AG04450 (cell line): ENCODE results near the gene RNGTT. TPM values are rescaled to one million over a fixed set of nuclear protein-coding genes. Genes with fewer than 3 reads are reported as not detected.
"Not testable (repeated sequence)": the region's sequence is repeated elsewhere in the genome, so short reads cannot be mapped to it uniquely, and the experiment has no call there.

Experiments used
- CTCF ChIA-PET: fragments of 300-600, 350-600 bp; formaldehyde crosslinking; extraction: SDS; loops from one replicate; lab custom pipeline; 2022; ENCODE audit warnings: antibody characterized with exemption, inconsistent platforms; lab: Charles Lee
- POLR2A ChIA-PET: fragments of 350-600 bp; formaldehyde crosslinking; extraction: SDS; loops from one replicate; lab custom pipeline; 2021; ENCODE audit warnings: antibody characterized with exemption, inconsistent platforms; lab: Yijun Ruan, JAX
- DNase-seq: peaks from one replicate; pipeline ENCODE4 v3.0.0-alpha.2; 2011; ENCODE audit warnings: low read depth, low spot score
- H3K27ac ChIP-seq: one replicate; pipeline ENCODE4 v1.5.1; 2012; ENCODE audit warnings: low read depth, low read length, control low read depth
- H3K27me3 ChIP-seq: one replicate; pipeline ENCODE4 v1.6.0; 2012; ENCODE audit warnings: low read length; ENCODE audit not compliant: control insufficient read depth, insufficient read depth
- H3K4me3 ChIP-seq: 2 replicates; pipeline ENCODE4 v1.5.1; 2011; ENCODE audit warnings: mild to moderate bottlenecking, low read depth, low read length, control low read depth
- H3K9me3 ChIP-seq: 2 replicates; pipeline ENCODE4 v1.5.1; 2012; ENCODE audit warnings: low read length; ENCODE audit not compliant: control insufficient read depth, insufficient read depth
- polyA plus RNA-seq: library from polyadenylated mRNA; depleted of rRNA; stranded (reverse); fragments of >200 nt; gene quantifications from 2 replicates; pipeline ENCODE4 v1.2.3, GENCODE V29; 2011
- TF ChIP-seq, protein P1 (sequence below): IDR thresholded peaks from 2 replicates; pipeline ENCODE4 v1.5.1; 2011; ENCODE audit warnings: low read depth, low read length, control low read depth, inconsistent platforms

Gene RNGTT
- polyA plus RNA-seq, 1 experiment: 11.2 TPM

DNA sequence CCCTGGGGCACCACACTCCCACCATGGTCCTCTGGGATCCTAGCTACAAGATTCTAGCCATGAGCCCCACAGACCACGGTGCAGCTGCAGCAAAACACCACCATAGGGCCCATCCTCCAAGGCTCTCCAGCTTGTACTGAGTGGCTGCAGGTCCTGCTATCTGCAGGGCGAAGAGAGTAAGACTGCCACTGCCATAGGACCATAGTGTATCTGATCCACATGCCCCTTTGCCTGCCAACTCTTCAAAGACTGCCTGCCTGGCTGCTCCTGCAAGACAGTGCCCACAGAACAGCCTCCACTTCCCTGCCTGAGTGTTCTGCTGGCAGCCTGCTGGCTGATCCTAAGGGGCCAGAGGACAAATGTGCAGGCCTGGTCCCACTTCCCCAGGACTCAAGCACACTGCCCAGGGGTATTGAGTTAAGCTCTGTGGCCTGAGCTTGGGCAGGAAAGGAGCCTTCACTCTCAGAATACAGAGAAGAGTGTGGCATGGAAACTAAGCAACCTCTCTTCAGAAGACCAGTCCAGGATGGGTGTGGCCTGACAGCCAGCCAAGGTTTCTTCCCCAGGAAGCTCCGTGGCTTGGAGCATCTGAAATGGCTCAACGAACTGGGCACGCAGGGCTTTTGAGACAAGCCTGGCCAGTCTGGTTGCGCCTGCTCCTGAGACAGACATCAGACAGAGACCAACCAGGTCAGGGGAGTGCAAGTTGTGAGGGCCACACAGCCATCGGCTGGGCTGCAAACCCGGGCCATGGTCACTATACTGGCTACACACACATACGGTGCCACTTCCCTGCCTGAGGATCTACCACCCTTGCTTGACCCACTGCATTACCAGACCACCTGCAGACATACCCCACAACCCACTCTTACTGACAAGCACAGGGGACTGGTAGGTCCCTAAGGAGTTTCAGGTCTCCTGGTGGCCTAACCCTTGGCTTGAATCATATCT lies 54.5 kb downstream of the RNGTT start:
- Histone ChIP-seq H3K27me3 (no peaks in the 10 kb centered on the region), H3K27ac (no peak overlapping the region), H3K9me3 (no peaks in the 10 kb centered on the region), H3K4me3 (no peak overlapping the region)
- no peak for DNase-seq
- TF ChIP-seq, protein P1, sequence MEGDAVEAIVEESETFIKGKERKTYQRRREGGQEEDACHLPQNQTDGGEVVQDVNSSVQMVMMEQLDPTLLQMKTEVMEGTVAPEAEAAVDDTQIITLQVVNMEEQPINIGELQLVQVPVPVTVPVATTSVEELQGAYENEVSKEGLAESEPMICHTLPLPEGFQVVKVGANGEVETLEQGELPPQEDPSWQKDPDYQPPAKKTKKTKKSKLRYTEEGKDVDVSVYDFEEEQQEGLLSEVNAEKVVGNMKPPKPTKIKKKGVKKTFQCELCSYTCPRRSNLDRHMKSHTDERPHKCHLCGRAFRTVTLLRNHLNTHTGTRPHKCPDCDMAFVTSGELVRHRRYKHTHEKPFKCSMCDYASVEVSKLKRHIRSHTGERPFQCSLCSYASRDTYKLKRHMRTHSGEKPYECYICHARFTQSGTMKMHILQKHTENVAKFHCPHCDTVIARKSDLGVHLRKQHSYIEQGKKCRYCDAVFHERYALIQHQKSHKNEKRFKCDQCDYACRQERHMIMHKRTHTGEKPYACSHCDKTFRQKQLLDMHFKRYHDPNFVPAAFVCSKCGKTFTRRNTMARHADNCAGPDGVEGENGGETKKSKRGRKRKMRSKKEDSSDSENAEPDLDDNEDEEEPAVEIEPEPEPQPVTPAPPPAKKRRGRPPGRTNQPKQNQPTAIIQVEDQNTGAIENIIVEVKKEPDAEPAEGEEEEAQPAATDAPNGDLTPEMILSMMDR: no peak
- CTCF ChIA-PET: no interaction called here
- POLR2A ChIA-PET: no interaction called here

DNA sequence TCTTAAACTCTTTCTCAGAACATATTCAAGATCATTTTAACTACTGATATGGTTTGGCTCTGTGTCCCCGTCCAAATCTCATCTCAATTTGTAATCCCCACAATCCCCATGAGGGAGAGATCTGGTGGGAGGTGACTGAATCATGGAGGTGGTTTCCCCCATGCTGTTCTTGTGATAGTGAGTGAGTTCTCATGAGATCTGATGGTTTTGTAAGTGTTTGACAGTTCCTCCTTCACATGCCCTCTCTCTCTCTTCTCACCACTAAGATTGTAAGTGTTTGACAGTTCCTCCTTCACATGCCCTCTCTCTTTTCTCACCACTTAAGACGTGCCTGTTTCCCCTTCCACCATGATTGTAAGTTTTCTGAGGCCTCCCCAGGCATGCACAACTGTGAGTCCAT lies 56.3 kb downstream of the RNGTT start:
- DNase-seq, H3K27me3 ChIP-seq, H3K9me3 ChIP-seq, H3K4me3 ChIP-seq, H3K27ac ChIP-seq, POLR2A ChIA-PET: not testable (repeated sequence)
- CTCF ChIA-PET: interaction anchor here (1.0 to 2.2 kb wide), 4 partner anchors 12 to 37 kb away, joined by 3 to 13 read pairs (median 8); no protein-coding TSS in a partner anchor

DNA sequence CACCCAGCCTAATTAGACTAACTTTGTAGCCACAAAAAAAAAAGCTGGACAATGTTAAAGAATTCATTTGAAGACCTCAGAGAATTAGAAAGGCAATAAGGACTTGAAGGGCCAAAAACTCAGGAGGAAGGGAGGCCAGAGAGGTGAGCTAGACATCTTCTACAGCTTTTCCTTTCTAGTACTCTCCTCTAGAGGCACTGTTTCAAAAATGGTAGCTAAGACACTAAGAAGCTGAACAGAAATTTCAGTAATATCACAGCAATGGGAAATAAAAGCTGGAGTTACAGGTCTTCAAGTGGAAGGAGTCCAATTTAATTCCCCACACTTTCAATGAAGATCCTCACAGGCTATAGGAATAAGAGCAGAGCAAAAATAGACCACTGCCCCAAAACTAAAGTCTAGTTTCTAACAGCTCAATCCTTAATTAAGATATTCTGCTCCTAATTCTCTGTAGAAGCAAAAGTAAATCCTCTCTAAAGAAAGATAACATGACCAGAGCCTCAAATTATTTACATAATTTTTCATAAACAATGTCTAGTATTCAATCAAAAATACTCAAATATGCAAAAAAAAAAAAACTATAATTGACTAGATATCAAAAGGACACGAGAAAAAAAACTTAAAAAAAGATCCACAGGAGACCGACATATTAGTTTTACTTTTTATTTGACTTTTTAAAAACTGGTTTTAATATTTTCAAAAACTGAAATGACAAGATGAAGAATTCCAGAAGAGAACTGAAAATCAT lies 63.7 kb downstream of the RNGTT start:
- Histone ChIP-seq H3K9me3 (no peaks in the 10 kb centered on the region), H3K27ac (no peak overlapping the region), H3K27me3 (no peaks in the 10 kb centered on the region), H3K4me3 (no peak overlapping the region)
- TF ChIP-seq, protein P1: peak; percentile 27; the same call in 1 of the 2 replicates
- POLR2A ChIA-PET: no interaction called here
- no peak for DNase-seq
- CTCF ChIA-PET: interaction anchor here (0.7 to 3.2 kb wide), 7 partner anchors 10 to 1516 kb away, joined by 3 to 16 read pairs (median 3); no protein-coding TSS in a partner anchor

DNA sequence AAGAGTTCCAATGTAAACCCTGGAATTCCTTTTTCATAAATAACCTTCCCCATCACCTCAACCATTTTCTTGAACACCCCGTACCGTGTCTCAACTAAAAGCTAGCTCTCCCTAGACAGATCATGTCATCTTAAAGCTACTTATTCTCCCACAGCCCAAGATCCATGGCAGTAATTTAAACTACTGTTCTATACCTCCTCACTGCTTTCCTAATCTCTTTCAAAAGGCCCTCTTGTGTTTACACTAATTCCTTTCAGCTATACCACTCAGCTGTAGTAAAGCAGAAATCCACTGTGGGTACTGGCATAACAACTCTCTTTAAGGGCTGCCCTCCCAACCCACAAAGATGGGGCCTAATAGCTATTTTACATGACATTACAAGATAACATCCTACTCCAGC lies 67.5 kb downstream of the RNGTT start:
- DNase-seq: no peak
- H3K27me3 ChIP-seq: no peaks in the 10 kb centered on the region
- H3K4me3 ChIP-seq: no peak overlapping the region
- H3K27ac ChIP-seq: no peak overlapping the region
- TF ChIP-seq, protein P1: no peak
- POLR2A ChIA-PET: no interaction called here
- CTCF ChIA-PET: no interaction called here
- no peaks in the 10 kb centered on the region for H3K9me3 ChIP-seq
